Stimulated activated CD8-positive, alpha-beta memory T cell treated with anti-CD3 and anti-CD28 coated beads, Interleukin-12 subunit alpha, Interleukin-12 subunit beta, amount 100 ng/mL, for 4 hours (primary cell): ENCODE measurements around the gene MLYCD.

ENCODE experiments used
- DNase-seq: peaks from one replicate; pipeline ENCODE4 v3.0.0-alpha.2; 2020; ENCODE audit warnings: low read depth

MLYCD gene

DNA sequence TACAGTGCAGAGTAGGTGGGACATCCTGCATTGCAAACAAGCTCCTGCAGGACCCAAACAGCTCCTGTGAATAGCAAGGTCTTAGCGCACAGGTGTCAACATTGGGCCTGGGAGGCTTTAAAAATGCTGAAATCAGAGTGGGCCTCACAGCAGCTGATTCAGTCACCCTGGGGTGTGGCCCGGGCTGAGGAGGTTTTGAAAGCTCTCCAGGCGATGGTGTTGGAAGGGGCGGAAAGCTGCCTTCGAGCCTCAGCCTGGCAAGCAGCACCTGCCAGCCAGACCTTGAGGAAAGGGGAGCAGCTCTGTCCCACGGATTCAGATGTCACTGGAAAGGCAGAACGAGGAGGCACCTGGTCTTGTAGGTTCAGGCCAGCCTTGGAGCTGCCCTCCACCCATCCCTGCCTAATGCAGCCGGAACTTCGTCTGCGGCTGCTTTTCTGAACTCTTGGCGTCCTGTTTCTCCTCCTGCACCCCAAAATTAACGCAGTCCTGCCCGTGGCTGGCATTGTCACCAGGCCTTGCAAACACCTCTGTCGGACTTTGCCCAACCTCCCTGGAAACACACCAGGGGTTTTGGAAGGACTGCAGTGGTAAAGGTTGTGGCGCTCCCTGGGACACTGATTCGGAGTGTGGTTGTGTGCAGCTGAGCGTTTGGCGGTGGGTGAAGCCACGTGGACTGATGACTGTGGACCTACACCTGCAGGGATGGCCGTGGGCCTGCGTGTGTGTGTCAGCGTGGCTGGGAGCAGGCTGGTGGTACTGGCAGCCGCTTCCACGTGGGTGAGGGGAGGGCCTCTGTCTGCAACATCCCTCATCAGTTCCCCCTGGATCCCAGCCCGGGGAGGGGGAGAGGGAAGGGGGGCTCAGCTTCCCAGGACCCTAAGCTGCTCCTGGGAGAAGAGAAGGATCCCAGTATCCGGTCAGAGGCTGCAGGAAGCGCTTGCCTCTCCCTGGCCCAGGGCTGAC lies 72.5 kb downstream of the MLYCD start:
- DNase-seq = no peak

- DNase-seq = no peak
Observed at GRCh38 chr16:83972256-83973008, 73.5 kb downstream of the MLYCD start.

- no peak for DNase-seq
Observed at GRCh38 chr16:83973077-83973476, 74.2 kb downstream of the MLYCD start.

- DNase-seq = no peak
Observed at GRCh38 chr16:83973581-83974385, 74.9 kb downstream of the MLYCD start.

DNA sequence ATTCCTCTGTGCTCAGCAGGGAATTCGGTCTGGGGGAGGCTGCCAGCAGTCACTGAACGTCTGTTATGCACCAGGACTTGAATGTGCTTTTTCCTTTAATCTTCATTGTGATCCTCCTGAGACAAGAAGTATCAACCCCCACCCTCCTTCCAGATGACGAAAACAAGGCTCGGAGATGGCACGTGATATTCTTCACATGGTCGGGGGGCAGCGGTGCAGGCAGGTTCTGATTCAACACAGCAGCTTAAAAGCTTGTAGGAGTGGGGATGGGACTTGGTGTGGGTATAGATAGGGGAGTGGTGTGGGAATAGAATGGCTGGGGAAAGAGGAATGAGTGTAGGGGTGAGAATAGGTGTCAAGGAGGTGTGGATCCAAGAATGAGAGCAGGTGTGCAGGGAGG lies 75.6 kb downstream of the MLYCD start:
- no peak for DNase-seq

- no peak for DNase-seq
Observed at GRCh38 chr16:83975590-83976260, 76.8 kb downstream of the MLYCD start.
